Neural cell (in vitro differentiated cells): ENCODE data around the gene ATP9B. TPM values are rescaled to one million over a fixed set of nuclear protein-coding genes. Genes with fewer than 3 reads are reported as not detected.

Source experiments
- H2AFZ ChIP-seq: fragments of 200-600, 300-800 bp; sonication (generic), shearing (Covaris generic); 2 replicates; pipeline ENCODE4 v1.6.0; 2014; ENCODE audit warnings: low read depth, mild to moderate bottlenecking, antibody characterized with exemption, low read length, moderate library complexity
- H3F3A ChIP-seq: fragments of 200-600 bp; shearing (Covaris generic); 2 replicates; pipeline ENCODE4 v1.6.1; 2016; ENCODE audit warnings: mild to moderate bottlenecking, moderate library complexity, mixed read lengths, antibody characterized with exemption, low read length; ENCODE audit not compliant: insufficient read depth, poor library complexity, severe bottlenecking
- H3K27ac ChIP-seq: fragments of 200-600, 300-800 bp; sonication (generic), shearing (Covaris generic); 2 replicates; pipeline ENCODE4 v1.5.1; 2014; ENCODE audit warnings: mild to moderate bottlenecking, low read length, moderate library complexity
- H3K27me3 ChIP-seq: fragments of 300-800, 200-600 bp; sonication (generic), shearing (Covaris generic); 2 replicates; pipeline ENCODE4 v1.6.0; 2014; ENCODE audit warnings: mild to moderate bottlenecking, low read depth, low read length, moderate library complexity; ENCODE audit not compliant: insufficient read depth
- H3K36me3 ChIP-seq: fragments of 300-800, 200-600 bp; sonication (generic), shearing (Covaris generic); 2 replicates; pipeline ENCODE4 v1.5.1; 2014; ENCODE audit warnings: mild to moderate bottlenecking, antibody characterized with exemption, low read length, moderate library complexity; ENCODE audit not compliant: insufficient read depth
- H3K4me2 ChIP-seq: fragments of 300-800, 200-600 bp; sonication (generic), shearing (Covaris generic); 2 replicates; pipeline ENCODE4 v1.6.0; 2014; ENCODE audit warnings: mild to moderate bottlenecking, low read length
- H3K4me3 ChIP-seq: fragments of 300-800, 200-600 bp; sonication (generic), shearing (Covaris generic); 2 replicates; pipeline ENCODE4 v1.5.1; 2014; ENCODE audit warnings: mild to moderate bottlenecking, low read length, moderate library complexity
- H3K79me2 ChIP-seq: fragments of 200-600 bp; shearing (Covaris generic); replicated peaks from 2 replicates; pipeline ENCODE4 v1.6.0; 2014; ENCODE audit warnings: mild to moderate bottlenecking, low read length, moderate library complexity; ENCODE audit not compliant: insufficient read depth
- H3K9ac ChIP-seq: fragments of 300-800, 200-600 bp; sonication (generic), shearing (Covaris generic); 2 replicates; pipeline ENCODE4 v1.6.1; 2016; ENCODE audit warnings: mild to moderate bottlenecking, low read length, mixed read lengths
- H3K9me2 ChIP-seq: fragments of 200-600 bp; shearing (Covaris generic); 2 replicates; pipeline ENCODE4 v1.6.1; 2016; ENCODE audit warnings: mild to moderate bottlenecking, low read length, mixed read lengths; ENCODE audit not compliant: insufficient read depth
- H3K9me3 ChIP-seq: fragments of 200-600, 300-800 bp; sonication (generic), shearing (Covaris generic); 2 replicates; pipeline ENCODE4 v1.6.1; 2016; ENCODE audit warnings: mild to moderate bottlenecking, mixed run types, low read length, moderate library complexity, mixed read lengths
- H4K20me1 ChIP-seq: fragments of 200-600 bp; shearing (Covaris generic); 2 replicates; pipeline ENCODE4 v1.6.1; 2016; ENCODE audit warnings: mild to moderate bottlenecking, mixed run types; ENCODE audit not compliant: insufficient read depth
- EP300 ChIP-seq: fragments of 450-650 bp; conservative IDR thresholded peaks from 2 replicates; pipeline ENCODE4 v1.6.1; 2014; ENCODE audit warnings: antibody characterized with exemption, mild to moderate bottlenecking, moderate library complexity; ENCODE audit not compliant: poor library complexity, severe bottlenecking
- EZH2 ChIP-seq: fragments of 200-600, 300-800 bp; shearing (Covaris generic), sonication (generic); IDR thresholded peaks from 2 replicates; pipeline ENCODE4 v1.6.1; 2014; ENCODE audit warnings: antibody characterized with exemption, low read length, borderline replicate concordance, mild to moderate bottlenecking; ENCODE audit not compliant: insufficient read depth, poor library complexity, severe bottlenecking
- MXI1 ChIP-seq: fragments of 450-650 bp; conservative IDR thresholded peaks from 2 replicates; pipeline ENCODE4 v1.6.1; 2014; ENCODE audit warnings: antibody characterized with exemption, mild to moderate bottlenecking; ENCODE audit not compliant: poor library complexity, severe bottlenecking
- POLR2AphosphoS5 ChIP-seq: IDR thresholded peaks from 2 replicates; pipeline ENCODE4 v1.6.1; 2012
- RAD21 ChIP-seq: fragments of 450-650 bp; conservative IDR thresholded peaks from 2 replicates; pipeline ENCODE4 v1.6.1; 2014; ENCODE audit warnings: antibody characterized with exemption, mild to moderate bottlenecking, moderate library complexity
- REST ChIP-seq: IDR thresholded peaks from 2 replicates; pipeline ENCODE4 v1.6.1; 2012; ENCODE audit warnings: borderline replicate concordance
- SMC3 ChIP-seq: fragments of 450-650 bp; conservative IDR thresholded peaks from 2 replicates; pipeline ENCODE4 v1.6.1; 2014; ENCODE audit warnings: antibody characterized with exemption, mild to moderate bottlenecking, moderate library complexity; ENCODE audit not compliant: poor library complexity
- TAF1 ChIP-seq: IDR thresholded peaks from 2 replicates; pipeline ENCODE4 v1.6.1; 2012; ENCODE audit warnings: low read depth
- polyA plus RNA-seq: library from polyadenylated mRNA; depleted of rRNA; stranded (reverse); fragments of >200 nt; gene quantifications from 2 replicates; pipeline ENCODE4 v1.2.3, GENCODE V29; 2014
- TF ChIP-seq, protein P1 (sequence below): fragments of 450-650 bp; IDR thresholded peaks from 2 replicates; pipeline ENCODE4 v1.5.1; 2014; ENCODE audit warnings: antibody characterized with exemption, mild to moderate bottlenecking, moderate library complexity; ENCODE audit not compliant: poor library complexity, severe bottlenecking

The ATP9B gene
- polyA plus RNA-seq, 1 donor from 2014 or later = 15.4 TPM

- H3K9me2 ChIP-seq = no peaks in the 10 kb centered on the region
- H3F3A ChIP-seq = no peaks in the 10 kb centered on the region
- no peak overlapping the region for H3K9ac ChIP-seq
- no peak overlapping the region for H3K27ac ChIP-seq
- H2AFZ ChIP-seq = no peak overlapping the region
- no peak for TF ChIP-seq EZH2
- TF ChIP-seq REST = no peak
- no peak for TF ChIP-seq SMC3
- no peak for TF ChIP-seq EP300
- TF ChIP-seq, protein P1, sequence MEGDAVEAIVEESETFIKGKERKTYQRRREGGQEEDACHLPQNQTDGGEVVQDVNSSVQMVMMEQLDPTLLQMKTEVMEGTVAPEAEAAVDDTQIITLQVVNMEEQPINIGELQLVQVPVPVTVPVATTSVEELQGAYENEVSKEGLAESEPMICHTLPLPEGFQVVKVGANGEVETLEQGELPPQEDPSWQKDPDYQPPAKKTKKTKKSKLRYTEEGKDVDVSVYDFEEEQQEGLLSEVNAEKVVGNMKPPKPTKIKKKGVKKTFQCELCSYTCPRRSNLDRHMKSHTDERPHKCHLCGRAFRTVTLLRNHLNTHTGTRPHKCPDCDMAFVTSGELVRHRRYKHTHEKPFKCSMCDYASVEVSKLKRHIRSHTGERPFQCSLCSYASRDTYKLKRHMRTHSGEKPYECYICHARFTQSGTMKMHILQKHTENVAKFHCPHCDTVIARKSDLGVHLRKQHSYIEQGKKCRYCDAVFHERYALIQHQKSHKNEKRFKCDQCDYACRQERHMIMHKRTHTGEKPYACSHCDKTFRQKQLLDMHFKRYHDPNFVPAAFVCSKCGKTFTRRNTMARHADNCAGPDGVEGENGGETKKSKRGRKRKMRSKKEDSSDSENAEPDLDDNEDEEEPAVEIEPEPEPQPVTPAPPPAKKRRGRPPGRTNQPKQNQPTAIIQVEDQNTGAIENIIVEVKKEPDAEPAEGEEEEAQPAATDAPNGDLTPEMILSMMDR = no peak
- no peak for TF ChIP-seq POLR2AphosphoS5
- TF ChIP-seq TAF1 = no peak
- no peak for TF ChIP-seq MXI1
- no peak for TF ChIP-seq RAD21
- H3K4me2 ChIP-seq = no peak overlapping the region
- H3K36me3 ChIP-seq = peaks cover 10% of the 10 kb centered on the region
- H3K9me3 ChIP-seq = no peaks in the 10 kb centered on the region
- no peaks in the 10 kb centered on the region for H3K27me3 ChIP-seq
- no peaks in the 10 kb centered on the region for H3K79me2 ChIP-seq
- H3K4me3 ChIP-seq = no peak overlapping the region
- H4K20me1 ChIP-seq = no peaks in the 10 kb centered on the region
Measured at GRCh38 chr18:79210002-79210910, 141.1 kb downstream of the ATP9B start.

DNA sequence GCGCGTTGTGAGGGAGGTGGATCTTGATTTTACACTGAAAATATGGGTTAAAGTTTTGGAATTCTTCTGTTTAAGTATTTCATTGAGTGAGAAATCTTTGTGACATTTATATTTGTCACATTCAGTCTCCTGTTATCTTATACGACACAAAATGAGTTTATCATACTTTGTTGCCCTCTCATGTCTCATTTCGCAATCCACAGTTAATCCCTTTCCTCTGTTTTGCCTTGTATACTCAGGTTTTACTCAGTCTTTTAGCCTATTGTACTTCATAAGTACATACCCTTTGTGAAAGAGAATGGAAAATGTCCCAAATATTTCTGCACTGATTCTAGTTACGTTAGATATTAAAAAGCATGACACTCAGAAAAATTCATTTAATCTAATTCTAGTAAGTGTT is 142.7 kb downstream of the ATP9B start:
- Histone ChIP-seq H2AFZ (no peak overlapping the region), H3K27ac (no peak overlapping the region), H3K36me3 (peaks cover 8% of the 10 kb centered on the region), H3K9me3 (no peaks in the 10 kb centered on the region), H4K20me1 (no peaks in the 10 kb centered on the region), H3K9me2 (no peaks in the 10 kb centered on the region), H3K79me2 (no peaks in the 10 kb centered on the region), H3K27me3 (no peaks in the 10 kb centered on the region), H3F3A (no peaks in the 10 kb centered on the region), H3K4me2 (no peak overlapping the region), H3K9ac (no peak overlapping the region), H3K4me3 (no peak overlapping the region)
- no peak for TF ChIP-seq TAF1
- TF ChIP-seq POLR2AphosphoS5 = no peak
- TF ChIP-seq EP300 = no peak
- TF ChIP-seq SMC3 = no peak
- no peak for TF ChIP-seq MXI1
- TF ChIP-seq EZH2 = no peak
- TF ChIP-seq RAD21 = no peak
- TF ChIP-seq REST = no peak
- TF ChIP-seq, protein P1 = no peak
